ENCODE measurements around the gene SEMA4G.
"Not testable (repeated sequence)": the region's sequence is repeated elsewhere in the genome, so short reads cannot be mapped to it uniquely, and the experiment has no call there.

Gene SEMA4G

DNA sequence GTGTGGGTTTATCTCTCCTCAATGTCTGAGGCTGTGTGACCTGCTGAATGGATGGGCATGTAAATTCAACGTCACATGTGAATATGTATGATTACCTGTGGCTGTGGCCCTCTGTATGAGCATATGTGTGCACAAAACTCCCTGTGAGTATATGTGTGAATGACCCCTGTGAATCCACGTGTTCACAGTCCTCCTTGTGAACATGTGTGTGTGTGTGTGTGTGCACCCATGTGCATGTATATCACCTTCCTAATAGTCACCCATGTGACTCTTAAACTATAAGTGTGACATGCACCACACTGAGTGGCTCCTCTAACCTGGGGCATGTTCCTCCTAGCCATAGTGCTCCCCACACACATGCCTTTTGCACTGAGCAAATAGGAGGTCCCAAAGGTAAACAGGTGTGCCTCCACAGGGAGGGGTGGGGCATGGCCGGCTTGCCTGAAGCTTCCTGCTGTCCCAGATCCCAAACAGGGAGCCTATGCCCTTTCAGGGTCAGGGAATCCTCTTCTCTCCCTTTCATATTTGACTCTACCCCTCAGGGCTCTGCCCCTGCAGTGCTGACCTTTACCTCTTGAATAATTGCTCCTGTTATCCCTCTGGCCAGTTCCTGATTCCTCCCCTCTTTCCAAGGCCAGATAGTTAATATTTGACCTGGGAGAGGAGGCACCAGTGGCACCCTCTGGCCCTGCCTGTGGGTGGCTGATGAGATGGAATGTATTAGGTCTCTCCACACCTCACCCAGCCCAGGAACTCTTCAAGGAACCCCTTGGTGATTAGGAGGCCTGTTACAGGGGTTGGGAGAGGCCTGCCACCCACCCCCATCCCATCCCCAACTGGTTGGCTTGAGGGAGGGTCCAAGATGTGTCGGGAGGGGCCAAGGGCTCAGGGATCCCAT lies 1.9 kb downstream of the SEMA4G start:
- peak; percentile 35 for DNase-seq

DNA sequence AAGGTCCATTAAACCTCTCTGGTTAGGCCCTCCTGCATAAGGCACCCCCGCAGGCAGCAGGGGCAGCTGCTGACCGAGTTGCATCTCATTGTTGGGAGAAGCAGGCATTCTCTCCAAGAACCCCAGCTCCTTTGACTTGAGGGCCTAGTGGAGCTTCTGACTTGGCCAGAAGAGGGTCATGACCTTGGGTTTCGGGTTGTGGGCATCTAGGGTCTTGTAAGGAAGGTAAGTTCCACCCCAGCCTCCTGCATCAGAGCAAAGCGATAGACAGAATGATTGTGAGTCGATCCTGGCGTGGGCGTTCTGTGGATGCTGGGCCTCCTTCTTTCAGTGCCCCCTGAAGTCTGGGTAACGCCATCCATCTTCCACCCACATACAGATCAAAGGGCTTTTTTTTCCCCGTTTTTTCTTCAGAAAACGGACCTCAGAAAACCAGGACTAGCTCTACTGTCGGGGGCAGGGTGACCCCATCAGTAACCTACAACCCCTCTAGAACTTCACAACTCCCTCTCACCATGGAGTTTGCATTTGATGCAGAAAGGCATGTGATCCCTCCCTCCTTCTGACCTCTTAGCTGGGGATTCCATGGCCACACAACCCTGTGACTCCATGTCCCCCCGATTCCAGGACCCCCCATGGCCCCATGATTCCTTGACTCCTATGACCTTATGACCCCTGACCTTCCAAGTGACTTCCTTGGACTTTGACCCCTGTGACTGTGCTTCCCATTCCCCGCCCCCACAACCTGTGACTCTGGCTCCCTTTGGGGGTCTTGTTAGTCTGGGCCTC lies 3.0 kb downstream of the SEMA4G start:
- no peak for DNase-seq

DNA sequence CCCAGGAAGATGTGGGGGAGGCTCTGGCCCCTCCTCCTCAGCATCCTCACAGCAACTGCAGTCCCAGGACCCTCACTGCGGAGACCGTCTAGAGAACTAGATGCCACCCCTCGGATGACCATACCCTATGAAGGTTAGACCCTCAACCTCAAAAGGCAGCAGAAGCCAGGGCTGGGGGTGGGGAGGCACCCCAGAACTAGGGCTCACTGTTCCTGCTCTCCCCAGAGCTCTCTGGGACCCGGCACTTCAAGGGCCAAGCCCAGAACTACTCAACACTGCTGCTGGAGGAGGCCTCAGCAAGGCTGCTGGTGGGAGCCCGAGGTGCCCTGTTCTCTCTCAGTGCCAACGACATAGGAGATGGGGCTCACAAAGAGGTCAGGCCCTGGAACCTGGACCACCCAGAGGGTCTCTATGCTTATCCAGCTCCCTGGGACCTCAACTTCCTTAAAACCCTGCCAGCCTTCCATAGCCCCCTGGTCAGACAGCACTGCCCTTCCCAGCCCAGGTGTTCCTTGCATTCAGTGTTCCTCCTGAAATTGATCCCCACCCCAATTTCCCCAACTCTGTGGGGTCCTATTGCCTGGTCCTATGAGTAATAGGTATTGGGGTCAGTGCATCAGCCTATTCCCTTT lies 3.7 kb downstream of the SEMA4G start:
- DNase-seq: no peak

DNA sequence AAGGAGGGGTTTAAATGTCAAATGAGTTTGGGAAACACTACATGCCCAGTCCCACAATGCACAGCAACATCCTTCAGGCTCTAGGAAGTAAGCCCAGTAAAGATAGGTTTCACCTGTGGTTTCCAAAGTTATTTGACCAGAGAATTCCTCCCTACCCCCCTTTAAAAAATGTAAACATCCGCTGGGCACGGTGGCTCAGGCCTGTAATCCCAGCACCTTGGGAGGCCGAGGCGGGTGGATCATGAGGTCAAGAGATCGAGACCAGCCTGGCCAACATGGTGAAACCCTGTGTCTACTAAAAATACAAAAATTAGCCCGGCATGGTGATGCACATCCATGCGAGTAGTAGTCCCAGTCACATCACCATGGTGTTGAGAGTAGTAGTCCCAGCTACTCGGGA lies 6.1 kb downstream of the SEMA4G start:
- not testable (repeated sequence) for DNase-seq

DNA sequence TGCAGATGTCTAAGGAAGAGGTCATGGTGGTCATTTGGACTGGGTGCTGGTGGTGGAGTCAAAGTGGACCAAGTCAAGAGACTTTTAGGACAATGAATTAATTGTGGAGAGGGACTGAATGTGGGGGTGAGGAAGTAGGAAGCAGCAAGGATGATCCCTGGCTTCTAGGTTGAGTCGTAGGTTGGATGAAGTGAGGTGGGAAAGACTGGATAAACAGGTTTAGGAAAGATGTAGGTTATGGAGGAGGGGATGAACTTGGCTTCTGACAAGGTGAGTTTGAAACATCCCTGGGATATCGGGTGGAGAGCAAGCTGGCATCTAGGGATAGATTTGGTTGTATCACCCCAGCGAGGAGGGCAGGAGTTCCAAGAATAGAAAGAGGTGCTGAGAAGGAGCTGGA lies 7.6 kb downstream of the SEMA4G start:
- DNase-seq: no peak

DNA sequence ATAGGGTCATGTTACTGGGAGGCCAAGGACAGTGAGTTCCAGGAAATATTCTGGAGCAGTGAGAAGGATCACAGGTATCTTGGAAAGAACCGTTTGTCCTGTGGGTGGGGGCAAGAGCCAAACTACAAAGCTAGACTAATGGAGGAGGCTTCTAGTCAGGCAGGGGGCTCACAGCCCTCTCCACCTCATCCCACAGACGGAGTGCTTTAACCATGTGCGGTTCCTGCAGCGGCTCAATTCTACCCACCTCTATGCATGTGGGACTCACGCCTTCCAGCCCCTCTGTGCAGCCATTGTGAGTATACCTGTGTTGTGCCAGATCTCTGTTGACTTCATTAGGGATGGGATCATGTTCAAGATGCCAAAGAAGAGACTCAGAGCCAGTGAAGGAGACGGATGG lies 8.1 kb downstream of the SEMA4G start:
- no peak for DNase-seq

DNA sequence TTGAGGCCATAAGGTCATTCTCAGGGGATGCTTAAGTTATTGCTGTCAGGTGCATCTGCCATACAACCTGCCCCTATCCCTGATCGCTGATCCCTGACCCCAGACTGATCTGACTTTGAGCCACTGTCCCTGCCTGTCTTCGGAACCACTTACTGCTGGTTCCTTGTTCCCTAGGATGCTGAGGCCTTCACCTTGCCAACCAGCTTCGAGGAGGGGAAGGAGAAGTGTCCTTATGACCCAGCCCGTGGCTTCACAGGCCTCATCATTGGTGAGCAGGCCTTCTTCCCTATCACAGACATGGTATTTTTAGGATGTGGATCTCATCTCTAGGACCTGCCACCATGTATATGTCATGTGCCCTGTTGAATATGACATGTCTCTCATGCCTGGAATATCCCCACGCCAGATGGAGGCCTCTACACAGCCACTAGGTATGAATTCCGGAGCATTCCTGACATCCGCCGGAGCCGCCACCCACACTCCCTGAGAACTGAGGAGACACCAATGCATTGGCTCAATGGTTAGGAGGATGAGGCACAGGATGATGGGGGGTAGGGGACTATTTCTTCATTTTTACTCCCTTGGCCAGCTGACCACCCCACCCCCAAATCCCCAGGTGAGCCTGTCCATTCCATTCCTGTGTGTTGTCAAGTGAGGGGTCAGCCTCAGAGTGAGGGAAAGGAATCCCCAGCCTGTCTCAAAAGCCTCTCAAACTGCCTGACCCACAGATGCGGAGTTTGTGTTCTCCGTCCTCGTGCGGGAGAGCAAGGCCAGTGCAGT lies 9.0 kb downstream of the SEMA4G start:
- no peak for DNase-seq

DNA sequence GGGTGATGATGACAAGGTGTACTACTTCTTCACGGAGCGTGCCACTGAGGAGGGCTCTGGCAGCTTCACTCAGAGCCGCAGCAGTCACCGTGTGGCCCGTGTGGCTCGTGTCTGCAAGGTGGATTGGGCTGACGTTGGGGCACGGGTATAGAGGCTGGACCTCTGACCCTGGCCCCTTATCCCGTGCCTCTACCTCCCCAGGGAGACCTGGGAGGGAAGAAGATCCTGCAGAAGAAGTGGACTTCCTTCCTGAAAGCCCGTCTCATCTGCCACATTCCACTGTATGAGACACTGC lies 9.5 kb downstream of the SEMA4G start:
- DNase-seq: no peak

DNA sequence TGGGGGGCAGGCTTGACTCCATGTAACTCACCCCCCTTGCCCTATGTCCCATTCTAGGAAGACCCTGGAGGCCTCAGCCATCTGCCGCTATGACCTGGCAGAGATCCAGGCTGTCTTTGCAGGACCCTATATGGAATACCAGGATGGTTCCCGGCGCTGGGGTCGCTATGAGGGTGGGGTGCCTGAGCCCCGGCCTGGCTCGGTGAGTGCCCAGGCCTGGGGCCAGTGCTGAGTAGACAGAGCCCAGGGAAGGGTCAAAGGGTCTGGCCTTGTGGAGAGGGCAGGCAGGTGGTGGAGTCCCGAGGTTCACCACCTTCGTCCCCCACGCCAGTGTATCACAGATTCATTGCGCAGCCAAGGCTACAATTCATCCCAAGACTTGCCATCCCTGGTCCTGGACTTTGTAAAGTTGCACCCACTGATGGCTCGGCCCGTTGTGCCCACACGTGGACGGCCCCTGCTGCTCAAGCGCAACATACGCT lies 10.5 kb downstream of the SEMA4G start:
- DNase-seq: no peak

DNA sequence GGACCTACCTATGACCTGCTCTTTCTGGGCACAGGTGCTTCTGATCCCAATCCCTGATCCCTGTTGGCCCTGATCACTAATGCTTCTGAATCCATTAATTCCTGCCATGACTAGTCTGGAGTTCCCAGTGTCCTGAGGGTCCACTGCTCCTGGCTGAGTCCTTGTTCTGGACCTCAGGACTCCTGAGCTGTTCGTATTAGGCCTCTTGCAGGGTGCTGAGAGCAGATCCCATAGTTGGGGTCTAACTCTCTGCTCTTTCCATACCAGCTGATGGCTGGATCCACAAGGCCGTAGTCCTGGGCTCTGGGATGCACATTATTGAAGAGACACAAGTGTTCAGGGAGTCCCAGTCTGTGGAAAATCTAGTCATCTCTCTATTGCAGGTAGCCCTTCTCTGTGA lies 11.0 kb downstream of the SEMA4G start:
- no peak for DNase-seq

DNA sequence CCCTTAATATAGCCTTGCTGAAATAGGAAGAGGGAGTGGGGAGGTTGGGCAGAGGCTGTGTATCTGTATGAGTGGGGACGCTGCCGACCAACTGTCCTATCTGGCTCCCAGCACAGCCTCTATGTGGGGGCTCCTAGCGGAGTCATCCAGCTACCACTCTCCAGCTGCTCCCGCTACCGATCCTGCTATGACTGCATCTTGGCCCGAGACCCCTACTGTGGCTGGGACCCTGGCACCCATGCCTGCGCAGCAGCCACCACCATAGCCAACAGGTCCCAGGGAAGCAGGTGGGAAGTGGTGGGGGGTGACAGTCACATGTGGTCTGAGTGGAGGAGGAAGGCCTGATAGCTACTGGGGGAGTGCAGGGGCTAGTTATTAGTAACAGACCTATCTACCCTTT lies 11.4 kb downstream of the SEMA4G start:
- no peak for DNase-seq

DNA sequence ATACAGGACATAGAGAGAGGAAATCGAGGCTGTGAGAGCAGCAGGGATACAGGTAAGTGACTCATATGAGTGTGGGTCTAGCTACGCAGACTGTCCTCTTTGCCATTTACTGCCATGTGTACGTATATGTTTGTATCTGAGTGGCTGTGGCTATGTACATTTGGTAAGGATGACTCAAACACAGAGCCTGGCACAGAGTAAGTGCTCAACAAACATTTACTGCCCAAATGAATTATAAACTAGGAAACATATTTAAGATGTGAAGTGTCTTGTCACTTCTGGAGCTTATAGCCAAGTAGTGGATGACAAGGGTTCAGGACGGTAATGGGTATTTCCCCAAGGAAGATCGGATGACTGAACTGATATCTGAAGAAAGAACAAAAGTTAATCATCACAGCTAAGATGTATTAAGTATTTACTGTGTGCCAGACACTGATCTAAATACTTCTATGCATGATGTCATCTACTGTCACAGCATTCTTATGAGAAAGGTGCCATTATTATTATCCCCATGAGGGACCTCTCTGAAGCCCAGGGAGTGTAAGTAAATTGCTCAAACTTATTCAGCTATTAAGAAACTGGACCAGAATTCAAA lies 12.0 kb downstream of the SEMA4G start:
- no peak for DNase-seq

DNA sequence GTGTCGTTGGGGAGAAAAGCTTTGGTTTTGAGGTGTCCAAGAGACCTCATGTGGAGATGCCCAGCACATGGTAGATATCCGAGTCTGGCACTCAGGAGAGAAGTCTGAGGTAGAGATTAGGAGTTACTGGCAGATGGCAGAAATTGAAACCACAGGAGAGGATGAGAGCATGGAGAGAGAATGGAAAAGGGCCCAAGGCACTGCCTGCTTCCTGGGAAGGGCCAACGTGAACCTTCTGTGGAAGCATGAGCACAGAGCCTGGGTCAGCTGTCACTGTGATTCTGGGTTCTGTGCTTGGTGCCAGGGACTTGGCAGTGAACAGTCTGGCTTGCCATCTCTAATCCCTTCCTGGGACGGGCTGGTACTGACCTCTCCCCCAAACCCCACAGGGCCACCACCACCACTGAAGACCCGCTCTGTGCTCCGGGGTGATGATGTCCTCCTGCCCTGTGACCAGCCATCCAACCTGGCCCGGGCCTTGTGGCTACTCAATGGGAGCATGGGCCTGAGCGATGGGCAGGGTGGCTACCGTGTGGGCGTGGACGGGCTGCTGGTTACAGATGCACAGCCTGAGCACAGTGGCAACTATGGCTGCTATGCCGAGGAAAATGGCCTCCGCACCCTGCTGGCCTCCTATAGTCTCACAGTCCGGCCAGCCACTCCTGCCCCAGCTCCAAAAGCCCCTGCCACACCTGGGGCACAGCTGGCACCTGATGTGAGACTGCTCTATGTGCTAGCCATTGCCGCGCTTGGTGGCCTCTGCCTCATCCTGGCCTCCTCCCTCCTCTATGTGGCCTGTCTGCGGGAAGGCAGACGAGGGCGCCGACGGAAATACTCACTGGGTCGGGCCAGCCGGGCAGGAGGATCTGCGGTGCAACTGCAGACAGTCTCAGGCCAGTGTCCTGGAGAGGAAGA lies 13.9 kb downstream of the SEMA4G start:
- no peak for DNase-seq

DNA sequence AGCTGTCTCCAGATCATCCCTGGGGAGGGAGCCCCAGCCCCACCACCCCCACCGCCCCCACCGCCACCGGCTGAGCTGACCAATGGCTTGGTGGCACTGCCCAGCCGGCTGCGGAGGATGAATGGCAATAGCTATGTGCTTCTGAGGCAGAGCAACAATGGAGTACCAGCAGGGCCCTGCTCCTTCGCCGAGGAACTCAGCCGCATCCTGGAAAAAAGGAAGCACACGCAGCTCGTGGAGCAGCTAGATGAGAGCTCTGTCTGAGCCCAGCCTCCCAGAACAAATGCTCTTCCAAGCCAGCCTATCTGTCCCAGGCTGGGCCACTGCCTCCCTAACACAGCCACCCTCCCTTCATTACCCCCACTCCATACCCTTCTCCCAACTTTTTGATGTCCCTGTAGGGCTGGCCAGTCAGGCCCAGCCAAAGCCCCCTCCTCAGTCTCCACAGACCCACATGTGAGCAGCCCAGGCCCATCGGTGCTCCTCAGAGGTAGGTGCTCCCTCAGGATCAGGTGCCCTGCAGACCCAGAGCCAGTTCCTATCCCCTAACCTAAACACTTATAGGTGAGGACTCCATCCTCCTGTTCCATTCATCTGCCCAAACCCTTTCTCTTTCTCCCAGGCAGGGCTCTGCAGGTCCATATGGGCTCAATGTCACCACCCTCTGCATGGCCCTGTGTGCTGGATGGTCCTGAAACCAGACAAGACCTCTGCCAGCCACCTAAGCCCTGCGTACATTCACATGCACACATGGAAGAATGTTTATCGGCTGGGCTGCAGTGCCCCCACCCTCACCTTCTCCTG lies 14.8 kb downstream of the SEMA4G start:
- no peak for DNase-seq

DNA sequence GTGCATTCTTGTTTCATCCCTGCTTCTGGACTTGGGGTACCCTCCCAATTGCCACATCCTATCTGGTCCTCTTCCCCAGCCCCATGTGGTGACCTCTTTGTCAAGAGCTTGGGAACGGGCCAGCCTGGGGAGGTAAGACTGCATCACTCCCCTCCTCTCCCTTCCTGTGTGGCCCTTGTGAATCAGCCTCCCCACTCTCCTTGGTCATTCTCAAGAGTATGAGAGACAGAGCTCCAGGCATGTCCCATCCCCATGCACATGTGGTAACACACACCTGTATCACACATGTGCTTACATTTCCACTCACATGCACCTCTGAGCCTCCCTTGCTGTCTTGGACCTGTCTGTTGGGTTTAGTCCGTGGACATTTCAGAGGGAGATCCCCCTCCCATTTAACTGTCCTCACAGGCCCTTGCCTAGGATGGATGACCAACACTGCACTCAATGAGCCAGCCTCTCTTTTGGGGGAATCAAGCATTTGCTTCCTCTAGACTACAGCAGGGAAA lies 15.4 kb downstream of the SEMA4G start:
- no peak for DNase-seq

DNA sequence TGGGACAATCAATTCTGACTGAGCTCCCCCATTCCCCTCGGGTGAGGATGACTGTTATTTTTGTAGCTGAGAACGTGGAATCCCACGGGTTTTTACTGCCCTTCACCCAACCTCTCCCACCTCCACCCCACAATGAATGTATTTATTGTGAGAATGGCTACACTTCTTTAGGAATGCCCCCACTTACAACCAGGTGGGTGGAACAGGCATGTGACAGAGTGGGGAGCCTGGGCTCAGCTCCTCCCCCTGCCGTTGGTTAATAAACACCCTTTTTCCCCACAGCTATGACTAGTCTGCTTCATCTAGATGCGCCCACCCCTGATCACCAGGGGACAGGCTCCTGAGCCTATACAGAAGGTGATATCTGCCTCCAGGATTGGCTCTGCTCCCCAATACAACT lies 16.0 kb downstream of the SEMA4G start:
- DNase-seq: no peak

DNA sequence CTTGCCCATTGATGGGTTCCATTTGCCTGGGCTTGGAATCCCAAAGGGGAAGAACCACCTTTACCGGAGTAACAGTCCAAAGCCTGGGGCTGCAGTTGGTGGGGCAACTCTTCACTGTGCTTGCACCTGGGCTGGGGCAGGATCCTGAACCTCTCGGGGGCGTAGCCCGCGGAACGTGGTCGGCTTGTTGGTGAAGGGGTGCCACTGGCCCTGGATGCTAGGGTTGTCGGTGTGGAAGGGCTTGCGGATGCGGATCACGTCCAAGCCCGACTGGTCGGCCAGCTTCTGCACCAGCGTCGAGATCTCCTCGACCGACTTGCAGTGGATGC lies 17.3 kb downstream of the SEMA4G start:
- DNase-seq: no peak

DNA sequence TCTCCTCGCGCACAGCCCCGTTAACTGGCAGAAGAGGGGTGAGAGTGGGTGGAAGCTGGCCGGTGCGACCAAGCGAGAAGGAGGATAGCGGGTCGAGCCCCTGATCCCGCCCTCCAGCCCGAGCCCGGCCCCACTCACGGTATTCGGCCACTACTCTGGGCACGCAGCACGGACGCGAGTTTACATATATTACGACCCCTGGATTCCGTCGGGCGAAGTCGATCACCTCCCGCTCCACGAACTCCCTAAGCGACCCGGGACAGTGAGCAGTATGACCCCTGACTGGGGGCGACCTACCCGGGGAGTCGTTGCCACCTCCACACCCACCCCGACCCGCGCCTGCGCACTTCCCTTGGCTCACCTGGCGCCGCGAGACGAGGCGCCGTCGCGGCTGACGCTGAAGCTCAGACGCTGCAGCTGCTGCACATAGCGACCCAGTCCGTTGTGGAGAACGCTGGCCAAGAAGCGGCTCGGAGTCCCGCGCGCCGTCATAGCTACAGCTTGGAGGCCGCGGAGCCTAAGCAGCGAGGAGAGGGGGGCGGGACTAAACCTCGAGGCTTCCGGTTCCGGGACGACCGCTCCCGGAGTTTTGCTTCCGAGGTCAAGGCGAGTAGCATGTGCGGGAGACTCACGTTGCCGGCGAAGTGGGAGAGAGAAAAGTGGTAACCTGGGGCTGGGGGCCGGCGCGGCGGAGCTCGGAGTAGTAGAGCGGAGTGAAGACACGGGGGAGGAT lies 17.8 kb downstream of the SEMA4G start, which contains the start of the genes MRPL43 and TWNK:
TSS of gene MRPL43 (minus strand) at position 546 of the 733 bp plus-strand sequence. CDS start at position 492, 54 bp downstream.
TSS of gene TWNK (plus strand) at position 592 of the 733 bp plus-strand sequence. CDS start 668 bp downstream, outside the sequence.
- DNase-seq: peak; percentile 60

DNA sequence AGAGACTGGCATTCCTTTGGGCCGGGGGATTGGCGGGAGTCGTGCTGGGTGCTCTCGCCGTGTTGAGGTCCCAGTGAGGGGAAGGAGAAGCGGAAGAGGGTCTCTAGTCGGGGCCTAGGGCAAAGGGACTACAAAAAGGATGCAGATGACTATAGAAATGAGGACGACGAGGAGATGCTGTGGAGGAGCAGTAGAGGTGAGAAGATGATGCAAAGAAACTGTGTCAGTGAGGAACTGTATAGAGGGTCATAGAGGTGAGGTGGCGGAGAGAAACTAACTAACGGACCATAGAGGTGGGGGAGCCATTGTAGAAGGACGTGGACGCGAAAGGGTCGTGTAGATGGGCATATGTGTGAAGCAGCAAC lies 18.4 kb downstream of the SEMA4G start:
- DNase-seq: no peak

DNA sequence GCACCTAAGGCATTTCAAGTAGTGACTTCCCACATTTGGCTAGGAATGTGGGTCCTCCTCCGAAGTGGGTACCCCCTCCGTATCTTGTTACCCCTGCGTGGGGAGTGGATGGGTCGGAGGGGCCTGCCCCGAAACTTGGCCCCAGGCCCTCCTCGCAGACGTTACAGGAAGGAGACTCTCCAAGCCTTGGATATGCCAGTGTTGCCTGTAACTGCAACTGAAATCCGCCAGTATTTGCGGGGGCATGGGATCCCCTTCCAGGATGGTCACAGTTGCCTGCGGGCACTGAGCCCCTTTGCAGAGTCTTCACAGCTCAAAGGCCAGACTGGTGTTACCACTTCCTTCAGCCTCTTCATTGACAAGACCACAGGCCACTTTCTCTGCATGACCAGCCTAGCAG lies 18.9 kb downstream of the SEMA4G start:
- no peak for DNase-seq

Measured in kidney glomerular epithelial cell (primary cell).